Measurements from ENCODE around the gene OR9I1.

DNA sequence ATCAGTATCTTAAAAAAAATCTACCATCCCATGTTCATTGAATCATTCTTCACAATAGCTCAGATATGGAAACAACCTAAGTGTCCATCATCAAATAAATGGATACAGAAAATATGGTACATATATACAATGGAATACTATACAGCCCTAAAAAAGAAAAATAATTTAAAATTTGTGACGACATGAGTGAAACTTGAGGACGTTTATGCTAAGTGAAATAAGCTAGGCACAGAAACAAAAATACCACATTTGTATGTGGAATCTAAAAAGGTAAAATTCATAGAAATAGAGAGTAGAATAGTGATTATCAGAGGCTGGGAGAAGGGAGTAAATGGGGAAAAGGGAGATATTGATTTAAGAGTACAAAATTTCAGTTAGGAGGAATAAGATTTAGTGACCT, 38.8 kb downstream of the OR9I1 start:
- TF ChIP-seq SRF (IDR thresholded peaks at IDR 0.05; ENCODE audit: low read depth, low read length) (no peak), MAFK (conservative IDR thresholded peaks at IDR 0.05 in 1 of 2, IDR thresholded peaks at IDR 0.05 in 1 of 2; ENCODE audit: low read length in 2 of 2) (no peak), ZNF816 (CRISPR knock-in tag; IDR thresholded peaks at IDR 0.05; ENCODE audit: borderline replicate concordance) (no peak), ZNF280D (CRISPR knock-in tag; IDR thresholded peaks at IDR 0.05) (no peak), EP300 (IDR thresholded peaks at IDR 0.05; ENCODE audit: low read depth in 2 of 2, low read length in 2 of 2) (no peak), EP300 (CRISPR knock-in tag; IDR thresholded peaks at IDR 0.05; ENCODE audit: borderline replicate concordance) (no peak), TARDBP (CRISPR knock-in tag; IDR thresholded peaks at IDR 0.05) (no peak), TOE1 (CRISPR knock-in tag; IDR thresholded peaks at IDR 0.05) (no peak), ATRX (CRISPR knock-in tag; IDR thresholded peaks at IDR 0.05; ENCODE audit: borderline replicate concordance) (no peak)
- TF ChIP-seq, protein P1, sequence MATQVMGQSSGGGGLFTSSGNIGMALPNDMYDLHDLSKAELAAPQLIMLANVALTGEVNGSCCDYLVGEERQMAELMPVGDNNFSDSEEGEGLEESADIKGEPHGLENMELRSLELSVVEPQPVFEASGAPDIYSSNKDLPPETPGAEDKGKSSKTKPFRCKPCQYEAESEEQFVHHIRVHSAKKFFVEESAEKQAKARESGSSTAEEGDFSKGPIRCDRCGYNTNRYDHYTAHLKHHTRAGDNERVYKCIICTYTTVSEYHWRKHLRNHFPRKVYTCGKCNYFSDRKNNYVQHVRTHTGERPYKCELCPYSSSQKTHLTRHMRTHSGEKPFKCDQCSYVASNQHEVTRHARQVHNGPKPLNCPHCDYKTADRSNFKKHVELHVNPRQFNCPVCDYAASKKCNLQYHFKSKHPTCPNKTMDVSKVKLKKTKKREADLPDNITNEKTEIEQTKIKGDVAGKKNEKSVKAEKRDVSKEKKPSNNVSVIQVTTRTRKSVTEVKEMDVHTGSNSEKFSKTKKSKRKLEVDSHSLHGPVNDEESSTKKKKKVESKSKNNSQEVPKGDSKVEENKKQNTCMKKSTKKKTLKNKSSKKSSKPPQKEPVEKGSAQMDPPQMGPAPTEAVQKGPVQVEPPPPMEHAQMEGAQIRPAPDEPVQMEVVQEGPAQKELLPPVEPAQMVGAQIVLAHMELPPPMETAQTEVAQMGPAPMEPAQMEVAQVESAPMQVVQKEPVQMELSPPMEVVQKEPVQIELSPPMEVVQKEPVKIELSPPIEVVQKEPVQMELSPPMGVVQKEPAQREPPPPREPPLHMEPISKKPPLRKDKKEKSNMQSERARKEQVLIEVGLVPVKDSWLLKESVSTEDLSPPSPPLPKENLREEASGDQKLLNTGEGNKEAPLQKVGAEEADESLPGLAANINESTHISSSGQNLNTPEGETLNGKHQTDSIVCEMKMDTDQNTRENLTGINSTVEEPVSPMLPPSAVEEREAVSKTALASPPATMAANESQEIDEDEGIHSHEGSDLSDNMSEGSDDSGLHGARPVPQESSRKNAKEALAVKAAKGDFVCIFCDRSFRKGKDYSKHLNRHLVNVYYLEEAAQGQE (IDR thresholded peaks at IDR 0.05; ENCODE audit: borderline replicate concordance in 1 of 2, low read depth in 1 of 2, low read length in 2 of 2), result no peak
